Inflammatory macrophage (primary cell): ENCODE measurements around the gene UPK1A.
"Not testable (repeated sequence)": the region's sequence is repeated elsewhere in the genome, so short reads cannot be mapped to it uniquely, and the experiment has no call there.

Experiments used
- DNase-seq, 2 donors: peaks; one replicate each; pipeline ENCODE4 v3.0.0-alpha.2; 2020 to 2022

Gene UPK1A

DNA sequence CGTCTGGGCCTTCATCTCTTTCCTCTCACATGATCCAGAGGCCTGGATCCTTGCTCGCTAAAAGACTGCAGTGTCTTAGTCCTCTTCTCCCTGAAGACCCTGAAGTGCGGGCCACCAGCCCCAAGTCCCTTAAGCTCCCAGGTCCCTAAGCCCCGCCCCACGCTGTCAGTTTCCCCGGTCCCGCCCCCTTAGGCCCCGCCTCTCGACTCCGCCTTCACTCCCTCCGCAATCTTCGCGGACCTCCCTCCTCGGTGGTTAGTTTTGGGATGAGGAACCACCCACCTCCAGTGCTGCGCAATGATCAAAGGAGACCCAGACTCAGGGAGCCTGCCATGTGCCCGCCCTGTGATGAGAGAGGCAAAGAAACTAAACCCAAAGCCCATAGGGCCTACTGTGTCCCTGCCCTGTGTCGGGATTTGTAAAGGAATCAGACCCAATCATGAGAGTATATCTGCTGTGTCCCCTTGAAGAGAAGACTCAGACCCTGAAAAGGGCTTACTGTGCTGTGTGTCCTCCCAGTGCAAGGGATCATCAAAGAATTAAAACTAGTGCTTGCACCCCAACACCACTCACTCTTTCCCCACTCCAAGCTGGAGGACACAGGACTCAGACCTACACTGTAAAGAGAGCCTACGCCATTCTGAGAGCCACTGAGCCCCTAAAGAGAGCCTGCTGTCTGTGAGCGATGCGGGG, 21.2 kb upstream of the UPK1A start:
- DNase-seq, result peak; percentile 65 to 77

DNA sequence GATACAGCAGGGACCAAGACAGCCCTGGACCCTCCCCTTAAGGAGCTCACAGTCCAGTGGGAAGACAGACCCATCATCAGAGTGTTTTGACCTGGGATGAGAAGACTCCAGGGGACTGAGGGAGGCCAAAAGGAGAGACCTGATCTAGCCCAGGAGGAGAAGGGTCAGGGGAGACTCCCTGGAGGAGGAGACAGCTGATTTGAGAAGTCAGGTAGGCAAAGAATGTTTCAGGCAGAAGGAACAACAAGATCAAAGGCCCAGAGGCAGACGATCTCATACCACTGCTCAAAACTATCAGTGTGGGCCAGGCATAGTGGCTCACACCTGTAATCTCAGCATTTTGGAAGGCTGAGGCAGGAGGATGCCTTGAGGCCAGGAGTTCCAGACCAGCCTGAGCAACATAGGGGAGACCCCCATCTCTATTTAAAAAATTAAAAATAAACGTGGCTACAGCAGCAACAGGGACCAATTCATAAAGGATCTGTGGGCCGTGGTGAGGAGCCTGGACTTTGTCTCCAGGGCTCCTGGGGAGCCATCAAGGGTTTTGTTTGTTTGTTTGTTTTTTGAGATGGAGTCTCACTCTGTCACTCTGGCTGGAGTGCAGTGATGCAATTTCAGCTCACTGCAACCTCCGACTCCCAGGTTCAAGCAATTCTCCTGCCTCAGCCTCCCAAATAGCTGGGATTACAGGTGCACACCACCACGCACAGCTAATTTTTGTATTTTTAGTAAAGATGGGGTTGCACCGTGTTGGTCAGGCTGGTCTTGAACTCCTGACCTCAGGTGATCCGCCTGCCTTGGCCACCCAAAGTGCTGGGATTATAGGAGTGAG, 20.4 kb upstream of the UPK1A start:
- no peak for DNase-seq

DNA sequence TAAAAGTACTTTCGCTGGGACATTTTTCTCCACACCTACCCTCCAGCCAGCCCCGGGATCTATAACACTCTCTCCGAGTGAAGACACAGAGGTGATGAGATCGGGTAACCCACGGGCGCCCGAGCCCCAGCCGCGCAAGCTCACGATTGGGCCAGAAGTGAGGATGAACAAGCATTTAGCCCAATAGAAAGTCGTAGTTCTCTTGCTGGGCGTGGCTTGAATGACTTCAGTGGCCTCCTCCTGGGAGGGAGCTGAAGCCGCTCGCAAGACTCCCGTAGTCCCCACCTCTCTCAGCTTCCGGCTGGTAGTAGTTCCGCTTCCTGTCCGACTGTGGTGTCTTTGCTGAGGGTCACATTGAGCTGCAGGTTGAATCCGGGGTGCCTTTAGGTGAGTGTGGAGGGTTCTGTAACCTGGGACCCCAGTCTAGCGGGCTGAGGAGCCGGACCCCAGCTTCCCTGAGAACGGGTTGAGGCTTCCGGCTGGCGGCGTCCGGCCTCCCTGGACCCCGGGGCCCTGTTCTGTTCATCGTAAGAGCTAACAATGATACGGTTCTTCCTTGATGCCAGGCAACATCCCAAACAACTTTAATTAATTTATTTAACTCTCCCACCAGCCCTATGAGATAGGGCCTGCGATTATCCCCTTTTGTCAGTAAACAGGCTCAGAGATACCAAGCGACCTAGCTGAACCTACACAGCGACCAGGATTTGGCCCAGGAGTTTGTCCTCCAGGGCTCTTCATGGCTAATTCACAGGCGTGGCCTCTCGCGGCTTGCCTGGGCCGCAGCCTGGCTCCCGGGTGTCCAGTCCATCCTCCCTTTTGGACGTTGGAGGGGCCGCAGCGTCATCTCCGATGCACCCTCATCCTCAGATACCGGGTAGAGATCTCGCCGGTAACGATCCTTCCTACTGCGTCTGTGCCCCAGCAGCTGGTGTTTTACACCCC, 18.0 kb upstream of the UPK1A start, which contains the start of gene COX6B1:
Gene COX6B1, plus strand, starts transcription at position 307 of the 945 bp plus-strand sequence. CDS start 2,921 bp downstream, outside the sequence.
- peak; percentile 98 to 99 for DNase-seq

DNA sequence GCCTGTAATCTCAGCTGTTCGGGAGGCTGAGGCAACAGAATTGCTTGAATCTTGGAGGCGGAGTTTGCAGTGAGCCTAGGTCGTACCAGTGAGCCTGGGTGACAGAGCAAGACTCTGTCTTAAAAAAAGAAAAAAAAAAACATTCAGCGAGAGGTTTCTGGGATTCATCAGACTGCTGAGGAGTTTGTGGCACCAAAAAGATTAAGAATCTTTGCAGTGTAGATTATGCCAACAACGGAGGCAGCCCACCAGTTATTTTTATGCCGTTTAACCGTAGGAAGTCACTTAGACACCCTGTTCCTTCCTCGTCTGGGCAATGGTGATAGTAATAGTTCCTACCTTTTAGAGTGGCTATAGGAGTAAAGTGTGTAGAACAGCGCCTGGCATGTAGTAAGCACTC, 15.7 kb upstream of the UPK1A start:
- no peak for DNase-seq

DNA sequence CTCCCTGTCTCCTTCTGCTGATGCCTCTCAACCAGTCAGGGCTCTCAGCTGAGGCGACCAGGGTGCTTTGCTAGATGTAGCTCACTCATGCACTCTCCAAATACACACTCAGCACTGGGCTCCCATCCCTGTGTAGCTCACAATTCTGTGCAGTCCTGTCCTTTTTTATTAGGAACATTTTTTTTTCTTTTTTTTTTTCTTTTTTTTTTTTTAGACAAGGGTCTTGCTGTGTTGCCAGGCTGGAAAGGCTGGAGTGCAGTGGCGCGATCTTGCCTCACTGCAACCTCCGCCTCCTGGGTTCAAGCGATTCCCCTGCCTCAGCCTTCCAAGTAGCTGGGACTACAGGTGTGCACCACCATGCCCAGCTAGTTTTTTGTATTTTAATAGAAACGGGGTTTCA, 11.5 kb upstream of the UPK1A start:
- DNase-seq, result not testable (repeated sequence)

DNA sequence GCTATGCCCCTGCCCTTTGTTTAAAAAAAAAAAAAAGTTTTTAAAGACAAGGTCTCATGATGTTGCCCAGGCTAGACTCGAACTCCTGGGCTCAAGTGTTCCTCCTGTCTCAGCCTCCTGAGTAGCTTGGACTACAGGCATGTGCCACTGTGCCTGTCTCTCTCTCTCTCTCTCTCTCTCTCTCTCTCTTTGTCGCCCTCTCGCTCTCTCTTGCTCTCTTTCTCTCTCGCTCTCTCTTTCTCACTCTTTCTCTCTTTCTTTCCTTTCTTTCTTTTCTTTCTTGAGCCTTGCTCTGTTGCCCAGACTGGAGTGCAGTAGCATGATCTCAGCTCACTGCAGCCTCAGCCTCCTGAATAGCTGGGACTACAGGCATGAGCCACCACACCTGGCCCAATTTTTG, 10.7 kb upstream of the UPK1A start:
- DNase-seq, result no peak

DNA sequence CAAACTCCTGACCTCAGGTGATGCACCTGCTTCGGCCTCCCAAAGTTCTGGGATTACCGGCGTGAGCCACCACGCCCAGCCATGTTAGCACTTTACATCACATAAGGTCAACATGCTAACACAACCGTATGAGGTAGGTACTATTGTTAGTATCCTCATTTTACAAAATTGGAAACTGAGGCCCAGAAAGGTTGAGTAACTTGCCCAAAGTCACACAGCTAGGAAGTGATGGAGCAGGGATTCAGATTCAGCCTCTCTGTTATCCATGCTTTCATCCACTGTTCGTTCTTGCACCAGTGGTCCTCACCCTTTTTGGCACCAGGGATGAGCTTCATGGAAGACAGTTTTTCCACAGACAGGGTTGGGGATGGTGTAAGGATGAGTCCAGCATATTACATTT, 9.6 kb upstream of the UPK1A start:
- no peak for DNase-seq

DNA sequence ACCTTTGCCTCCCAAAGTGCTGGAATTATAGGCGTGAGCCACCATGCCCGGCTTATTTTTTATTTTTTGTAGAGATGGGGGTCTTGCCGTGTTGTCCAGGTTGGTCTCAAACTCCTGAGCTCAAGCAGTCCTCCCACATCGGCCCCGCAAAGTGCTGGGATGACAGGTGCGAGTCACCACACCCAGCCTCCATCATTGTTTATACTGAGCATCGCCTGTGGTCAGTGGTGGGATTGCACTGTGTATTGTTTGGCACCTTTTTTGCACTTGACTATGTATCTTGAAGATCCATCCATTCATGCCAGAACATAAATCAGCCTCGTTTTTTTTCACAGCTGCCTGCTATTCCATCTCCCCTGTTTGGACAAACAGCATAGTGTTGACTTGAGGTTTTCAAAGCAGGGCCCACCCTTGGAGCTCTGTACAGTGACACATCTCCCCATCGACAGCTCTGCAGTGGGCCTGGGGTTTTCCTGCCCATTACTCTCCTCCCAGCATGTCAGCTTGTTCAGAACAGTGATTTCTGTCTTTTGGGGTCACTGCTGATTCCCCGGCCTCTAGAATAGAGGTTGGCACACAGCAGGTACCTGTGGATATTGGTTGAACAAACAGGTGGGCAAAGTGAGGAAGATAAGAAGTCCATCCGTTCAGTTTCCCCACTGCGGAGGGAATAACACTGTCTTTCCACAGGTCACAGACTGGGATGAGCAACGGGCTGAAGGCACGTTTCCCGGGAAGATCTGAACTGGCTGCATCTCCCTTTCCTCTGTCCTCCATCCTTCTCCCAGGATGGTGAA, 8.2 kb upstream of the UPK1A start:
- DNase-seq, result no peak

DNA sequence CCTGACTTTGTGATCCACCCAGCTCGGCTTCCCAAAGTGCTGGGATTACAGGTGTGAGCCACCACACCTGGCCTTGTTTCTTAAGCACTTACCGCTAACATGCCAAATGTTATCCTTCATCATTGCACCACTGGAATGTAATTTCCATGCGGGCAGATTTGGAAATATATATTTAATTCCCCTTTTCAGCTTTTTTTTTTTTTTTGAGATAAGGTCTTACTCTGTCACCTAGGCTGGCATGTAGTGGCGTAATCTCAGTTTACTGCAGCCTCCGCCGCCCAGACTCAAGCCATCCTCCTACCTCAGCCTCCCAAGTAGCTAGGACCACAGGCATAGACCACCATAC, 4.3 kb upstream of the UPK1A start:
- no peak for DNase-seq

DNA sequence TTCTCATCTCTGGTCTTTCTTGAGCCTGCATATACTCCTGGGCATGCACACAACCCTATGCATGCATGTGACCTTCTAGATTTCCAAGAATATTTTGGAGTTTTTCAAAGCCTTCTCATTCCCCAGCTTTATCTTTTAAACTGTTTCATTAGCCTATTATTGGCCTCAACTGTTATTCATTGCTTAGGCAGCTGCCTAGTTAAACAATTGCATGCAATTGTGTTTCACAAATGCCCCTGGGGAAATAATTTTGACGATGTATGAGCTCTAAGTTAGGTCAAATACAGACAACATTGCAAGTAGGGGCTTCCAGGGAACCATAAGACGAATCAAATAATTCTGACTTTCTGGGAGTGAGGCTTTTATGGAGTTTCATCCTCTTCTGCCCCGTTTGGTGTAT, 2.3 kb upstream of the UPK1A start:
- DNase-seq, result no peak

DNA sequence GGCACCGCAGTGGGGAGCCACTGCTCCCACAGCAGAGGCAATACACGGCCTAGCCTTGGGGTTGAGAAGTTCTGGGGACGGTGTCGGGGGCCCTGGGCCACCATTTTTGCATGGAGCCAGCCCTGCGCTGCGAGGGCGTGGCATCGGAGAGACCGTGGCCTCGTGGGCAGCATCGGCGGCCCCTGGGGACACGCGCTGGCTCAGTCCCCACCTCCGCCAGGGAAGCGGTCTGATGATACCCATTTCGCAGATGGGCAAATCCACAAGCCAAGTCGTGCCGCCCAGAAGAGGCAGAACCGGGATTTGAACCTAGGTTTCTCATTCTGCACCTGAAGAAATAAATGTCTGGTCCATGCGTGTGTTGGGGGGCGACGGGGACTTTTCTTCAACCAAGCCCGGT, 1.2 kb upstream of the UPK1A start:
- no peak for DNase-seq

DNA sequence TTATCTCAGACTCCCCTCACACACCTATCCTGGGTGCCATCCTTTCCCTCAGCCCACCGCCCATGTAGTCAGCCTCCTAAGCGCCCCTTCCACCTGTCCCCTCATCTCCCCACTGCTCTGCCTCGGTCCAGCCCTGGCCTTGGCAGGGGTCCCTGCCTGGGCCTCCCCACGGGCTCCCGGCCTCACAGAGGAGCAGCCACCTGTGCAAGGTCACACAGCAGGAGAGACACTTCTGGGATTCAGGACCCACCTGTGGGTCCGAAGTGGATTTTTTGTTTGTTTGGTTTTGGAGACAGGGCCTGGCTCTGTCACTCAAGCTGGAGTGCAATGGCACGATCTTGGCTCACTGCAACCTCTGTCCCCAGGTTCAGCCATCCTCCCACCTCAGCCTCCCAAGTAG, 713 bp upstream of the UPK1A start:
- no peak for DNase-seq

DNA sequence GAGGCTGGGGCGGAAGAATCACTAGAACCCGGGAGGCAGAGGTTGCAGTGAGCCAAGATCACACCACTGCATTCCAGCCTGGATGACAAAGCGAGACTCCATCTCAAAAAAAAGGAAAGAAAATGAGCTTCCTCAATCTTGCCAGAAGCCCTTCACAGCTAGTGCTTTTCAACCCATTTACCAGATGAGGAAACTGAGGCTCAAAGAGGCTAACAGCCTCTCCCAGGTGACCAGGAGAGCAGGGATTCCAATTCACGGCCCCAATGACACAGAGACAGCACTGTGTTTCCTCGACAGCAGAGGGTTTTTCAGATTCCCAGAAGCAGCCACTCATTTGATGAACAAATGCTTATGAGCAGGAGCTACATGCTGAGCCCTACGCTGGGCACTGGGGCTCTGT, 3.2 kb downstream of the UPK1A start:
- no peak for DNase-seq

DNA sequence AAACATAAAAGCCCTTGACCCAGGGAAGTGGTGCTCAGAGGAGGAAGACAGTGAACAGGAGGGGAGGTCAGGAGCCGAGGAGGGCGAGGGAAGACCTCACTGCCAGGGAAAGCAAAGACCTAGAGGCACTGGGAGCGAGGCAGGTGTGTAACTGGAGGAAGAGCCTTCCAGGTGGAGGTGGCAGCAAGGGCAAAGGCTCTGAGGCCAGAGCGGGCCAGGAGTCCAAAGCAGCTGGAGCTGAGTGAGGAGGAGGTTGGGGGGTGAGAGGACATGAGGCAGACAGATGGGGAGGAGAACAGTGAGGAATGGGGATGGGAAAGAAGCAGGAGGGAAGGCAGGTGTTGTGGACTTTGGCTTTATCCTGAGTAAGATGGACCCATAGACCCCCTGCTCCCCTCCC, 3.7 kb downstream of the UPK1A start:
- no peak for DNase-seq

DNA sequence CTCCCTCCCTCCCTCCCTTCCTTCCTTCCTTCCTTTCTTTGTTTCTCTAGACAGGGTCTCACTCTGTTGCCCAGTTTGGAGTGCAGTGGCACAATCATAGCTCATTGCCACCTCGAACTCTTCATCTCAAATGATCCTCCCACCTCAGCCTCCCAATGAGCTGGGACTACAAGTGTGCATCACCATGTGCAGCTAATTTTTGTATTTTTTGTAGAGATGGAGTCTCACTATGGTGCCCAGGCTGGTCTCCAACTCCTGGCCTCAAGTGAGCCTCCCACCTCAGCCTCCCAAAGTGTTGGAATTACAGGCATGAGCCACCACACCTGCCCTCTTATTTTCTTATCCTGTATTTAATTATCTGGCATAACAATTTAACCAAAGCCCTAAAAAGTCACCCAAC, 4.4 kb downstream of the UPK1A start:
- no peak for DNase-seq

DNA sequence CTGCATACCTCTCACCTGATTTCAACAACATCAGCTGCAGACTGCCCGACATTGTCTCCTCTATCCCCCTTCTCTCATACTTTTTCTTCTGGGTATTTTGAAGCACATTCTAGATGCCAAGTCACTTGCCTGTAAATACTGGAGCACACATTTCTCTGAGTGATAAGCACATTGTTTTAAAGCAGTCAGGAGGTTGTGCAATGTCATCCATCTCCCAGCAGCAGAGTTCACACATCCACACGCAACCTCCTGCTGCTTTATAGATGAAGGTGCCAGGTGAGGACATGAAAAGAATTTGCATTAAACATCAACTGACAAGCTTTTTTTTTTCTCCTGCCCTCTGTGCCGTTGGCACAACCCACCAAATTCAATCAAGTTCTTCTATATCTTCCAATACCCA, 5.5 kb downstream of the UPK1A start:
- no peak for DNase-seq

DNA sequence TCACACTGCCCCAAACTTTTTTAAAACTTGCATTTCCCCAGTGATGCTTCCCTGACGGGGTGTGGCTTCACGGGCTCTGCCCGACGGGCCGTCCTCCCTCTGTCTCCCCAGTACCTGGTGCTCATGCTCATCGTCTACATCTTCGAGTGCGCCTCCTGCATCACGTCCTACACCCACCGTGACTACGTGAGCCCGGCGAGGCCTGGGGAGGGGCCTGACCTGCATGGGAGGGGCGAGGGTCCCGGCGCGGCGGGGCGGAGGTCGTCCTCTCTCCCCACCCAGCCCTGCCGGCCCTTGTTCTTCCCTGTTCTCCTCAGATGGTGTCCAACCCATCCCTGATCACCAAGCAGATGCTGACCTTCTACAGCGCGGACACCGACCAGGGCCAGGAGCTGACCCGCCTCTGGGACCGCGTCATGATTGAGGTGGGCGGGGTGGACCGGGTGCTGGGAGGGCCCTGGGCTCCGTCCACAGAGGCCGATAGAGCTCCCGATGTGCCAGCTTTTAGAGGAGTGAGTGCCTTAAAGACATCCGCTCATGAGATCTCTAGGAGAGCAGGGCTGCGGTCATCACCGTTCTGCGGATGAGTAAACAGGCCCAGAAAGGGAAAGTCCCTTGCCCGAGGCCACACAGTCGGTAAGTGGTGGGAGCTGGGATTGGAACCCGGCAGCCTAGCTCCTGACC, 6.9 kb downstream of the UPK1A start:
- peak; percentile 4 to 27 for DNase-seq

DNA sequence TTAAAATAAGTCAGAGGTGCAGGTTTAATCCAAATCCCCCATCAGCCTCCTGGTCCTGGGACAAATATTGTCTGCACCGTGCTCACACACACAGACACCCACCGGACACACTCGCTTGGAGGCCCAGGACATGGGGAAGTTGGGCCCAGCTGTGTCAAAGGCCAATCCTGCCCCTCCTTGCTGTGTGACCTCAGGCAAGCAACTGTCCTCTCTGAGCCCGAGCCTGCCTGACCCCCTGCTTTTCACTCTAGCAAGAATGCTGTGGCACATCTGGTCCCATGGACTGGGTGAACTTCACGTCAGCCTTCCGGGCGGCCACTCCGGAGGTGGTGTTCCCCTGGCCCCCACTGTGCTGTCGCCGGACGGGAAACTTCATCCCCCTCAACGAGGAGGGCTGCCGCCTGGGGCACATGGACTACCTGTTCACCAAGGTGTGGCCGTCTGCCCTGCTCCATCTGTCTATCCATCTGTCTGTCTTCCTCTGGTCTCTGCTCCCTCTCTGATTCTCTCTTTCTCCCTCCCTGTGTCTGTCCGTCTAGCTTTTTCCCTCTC, 9.3 kb downstream of the UPK1A start:
- DNase-seq, result no peak

DNA sequence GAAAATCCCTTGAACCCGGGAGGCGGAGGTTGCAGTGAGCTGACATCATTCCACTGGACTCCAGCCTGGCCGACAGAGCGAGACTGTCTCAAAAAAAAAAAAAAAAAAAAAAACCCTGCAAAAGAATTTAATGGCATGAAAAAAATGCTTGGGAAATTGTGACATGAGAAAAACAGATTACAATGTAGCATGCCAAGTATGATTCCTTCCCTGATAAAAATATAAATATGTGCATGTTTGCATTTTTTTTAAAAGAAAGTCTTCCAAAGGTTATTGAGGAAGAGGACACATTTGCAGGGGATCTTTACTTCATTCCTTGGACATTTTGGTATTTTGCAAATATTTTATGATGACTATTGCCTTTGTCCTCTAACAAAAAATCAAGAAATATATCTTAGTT, 23.5 kb downstream of the UPK1A start:
- no peak for DNase-seq

DNA sequence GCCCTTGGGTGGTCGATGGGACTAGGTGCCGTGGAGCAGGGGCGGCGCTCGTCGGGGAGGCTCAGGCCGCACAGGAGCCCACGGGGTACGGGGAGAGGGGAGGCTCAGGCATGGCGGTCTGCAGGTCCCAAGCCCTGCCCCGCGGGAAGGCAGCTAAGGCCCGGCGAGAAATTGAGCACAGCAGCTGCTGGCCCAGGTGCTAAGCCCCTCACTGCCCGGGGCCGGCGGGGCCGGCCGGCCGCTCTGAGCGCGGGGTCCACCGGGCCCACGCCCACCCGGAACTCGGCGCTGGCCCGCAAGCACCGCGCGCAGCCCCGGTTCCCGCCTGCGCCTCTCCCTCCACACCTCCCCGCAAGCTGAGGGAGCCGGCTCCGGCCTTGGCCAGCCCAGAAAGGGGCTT, 24.8 kb downstream of the UPK1A start:
- DNase-seq, result not testable (repeated sequence)

DNA sequence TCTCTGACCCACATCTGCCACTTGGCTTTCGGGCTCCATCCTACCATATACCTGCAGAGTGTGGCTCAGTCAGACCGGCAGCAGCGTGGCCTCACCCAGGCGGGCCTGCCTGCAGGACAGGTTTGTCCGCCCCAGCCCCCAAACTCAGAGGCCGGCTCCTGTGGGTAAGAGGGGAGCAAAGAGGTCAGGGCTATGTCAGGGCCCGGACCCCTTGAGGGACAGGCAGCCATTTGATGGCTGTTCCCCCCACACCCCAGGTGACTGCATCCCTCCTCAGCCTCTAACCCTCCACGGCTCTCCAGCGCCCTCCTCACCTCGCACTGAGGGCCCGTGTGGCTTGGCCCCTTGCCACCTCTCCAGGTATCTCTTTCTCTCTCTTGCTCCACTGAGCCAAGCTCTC, 25.7 kb downstream of the UPK1A start:
- no peak for DNase-seq
